Coronary artery (tissue), 2 donors: ENCODE measurements around the gene MAN2A2.

Experiments used
- DNase-seq: peaks from one replicate; pipeline ENCODE4 v3.0.0-alpha.2; 2017; ENCODE audit warnings: low spot score
- H3K27ac ChIP-seq, 2 donors: fragments of 200-600 bp; sonication (generic); one replicate each; pipeline ENCODE4 v1.5.1; 2016 to 2019
- H3K4me3 ChIP-seq: fragments of 200-600 bp; sonication (generic); 2 replicates; pipeline ENCODE4 v1.5.1; 2016; ENCODE audit warnings: mild to moderate bottlenecking, moderate library complexity
- CTCF ChIP-seq: fragments of 200-600 bp; sonication (generic); IDR thresholded peaks from one replicate; pipeline ENCODE4 v1.5.1; 2019; ENCODE audit warnings: antibody characterized with exemption

The MAN2A2 gene

GRCh38 chr15:90934256-90934948 lies 31.3 kb downstream of the MAN2A2 start:
- peak; percentile 87 for DNase-seq
- peak overlapping the region; percentile 88 to 94 for H3K27ac ChIP-seq
- H3K4me3 ChIP-seq, result peak overlapping the region; percentile 92
- TF ChIP-seq CTCF, result peak; percentile 81

DNA sequence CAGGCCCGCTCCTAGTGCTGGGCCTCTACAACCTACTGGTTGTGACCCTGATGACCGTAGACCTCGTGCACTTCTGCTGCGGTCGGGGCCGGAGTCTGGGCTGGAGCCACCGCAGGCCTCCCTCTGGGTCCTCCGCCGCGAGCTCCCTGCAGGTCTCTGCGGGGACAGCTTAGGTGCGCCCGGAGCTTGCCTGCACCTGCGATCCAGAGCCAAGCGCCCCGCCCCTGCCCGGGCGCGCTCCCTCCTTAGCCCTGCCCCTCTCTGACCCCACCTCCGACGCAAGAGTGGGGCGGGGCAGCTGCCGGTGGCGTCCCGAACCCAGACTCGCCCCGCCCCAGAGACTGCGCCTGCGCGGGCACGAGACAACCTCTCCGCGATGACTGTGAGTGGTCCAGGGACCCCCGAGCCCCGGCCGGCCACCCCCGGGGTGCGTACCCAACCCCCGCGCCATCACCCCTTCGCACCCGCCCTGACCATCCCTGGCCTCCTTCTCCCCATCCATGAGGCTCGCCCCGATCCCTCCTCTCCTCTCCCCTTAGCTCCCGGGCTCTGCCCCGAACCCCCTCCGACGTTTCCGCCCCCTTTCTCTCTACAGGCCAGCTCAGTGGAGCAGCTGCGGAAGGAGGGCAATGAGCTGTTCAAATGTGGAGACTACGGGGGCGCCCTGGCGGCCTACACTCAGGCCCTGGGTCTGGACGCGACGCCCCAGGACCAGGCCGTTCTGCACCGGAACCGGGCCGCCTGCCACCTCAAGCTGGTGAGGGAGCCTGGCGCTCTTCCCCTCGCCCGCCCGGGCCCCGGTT lies 32.0 kb downstream of the MAN2A2 start, which contains the start of gene UNC45A:
UNC45A (plus strand) TSS at position 337 of the 803 bp plus-strand sequence; CDS start at position 377, 40 bp downstream.
- H3K27ac ChIP-seq, result peak within 1 kb of the TSS; percentile 88 to 94
- no peak for TF ChIP-seq CTCF

GRCh38 chr15:90936823-90937222 lies 33.7 kb downstream of the MAN2A2 start:
- DNase-seq, result no peak
- Histone ChIP-seq H3K27ac (no peak overlapping the region), H3K4me3 (no peak overlapping the region)
- TF ChIP-seq CTCF, result no peak

More for the DNA sequence above, 32.0 kb downstream of the MAN2A2 start, which contains the start of gene UNC45A:
- peak; percentile 90 for DNase-seq
- H3K4me3 ChIP-seq, result peak within 1 kb of the TSS; percentile 92

- Histone ChIP-seq H3K4me3 (no peak overlapping the region), H3K27ac (no peak overlapping the region)
- no peak for DNase-seq
- no peak for TF ChIP-seq CTCF
Observed at GRCh38 chr15:90938261-90938660, 35.2 kb downstream of the MAN2A2 start.

- no peak for DNase-seq
- no peak overlapping the region for H3K4me3 ChIP-seq
- TF ChIP-seq CTCF, result no peak
- H3K27ac ChIP-seq, result no peak overlapping the region
Observed at GRCh38 chr15:90939756-90940155, 36.7 kb downstream of the MAN2A2 start.

- Histone ChIP-seq H3K27ac (no peak overlapping the region), H3K4me3 (no peak overlapping the region)
- no peak for TF ChIP-seq CTCF
- DNase-seq, result peak; percentile 62
Observed at GRCh38 chr15:90941038-90941437, 37.9 kb downstream of the MAN2A2 start.
